HL-60/S4 (cell line): ENCODE results near the gene ZNRF1.

ENCODE experiments used
- in situ Hi-C: fragments of 300-500 bp; cut with MboI; formaldehyde crosslinking; loops from 2 replicates; pipeline ENCODE4 v1.14.3; 2022; ENCODE audit warnings: low sequenced_read_pairs

Gene ZNRF1

GRCh38 chr16:75053791-75054555 lies 55.1 kb downstream of the ZNRF1 start:
- in situ Hi-C loops: no loop called here

- in situ Hi-C loops: no loop called here
Observed at GRCh38 chr16:75054556-75054947, 55.7 kb downstream of the ZNRF1 start.

GRCh38 chr16:75058806-75059205 lies 60.0 kb downstream of the ZNRF1 start:
- in situ Hi-C loops: no loop called here

- in situ Hi-C loops: no loop called here
Observed at GRCh38 chr16:75059411-75059810, 60.6 kb downstream of the ZNRF1 start.

GRCh38 chr16:75060723-75061122 lies 61.9 kb downstream of the ZNRF1 start:
- in situ Hi-C loops: no loop called here

- in situ Hi-C loops: no loop called here
Observed at GRCh38 chr16:75061669-75062068, 62.8 kb downstream of the ZNRF1 start.

GRCh38 chr16:75062135-75062975 lies 63.5 kb downstream of the ZNRF1 start:
- in situ Hi-C loops: no loop called here

GRCh38 chr16:75062976-75063346 lies 64.1 kb downstream of the ZNRF1 start:
- in situ Hi-C loops: no loop called here

GRCh38 chr16:75063549-75064088 lies 64.8 kb downstream of the ZNRF1 start:
- in situ Hi-C loops: no loop called here

GRCh38 chr16:75064403-75065148 lies 65.8 kb downstream of the ZNRF1 start:
- in situ Hi-C loops: no loop called here

GRCh38 chr16:75065149-75065505 lies 66.3 kb downstream of the ZNRF1 start:
- in situ Hi-C loops: no loop called here

GRCh38 chr16:75065521-75066149 lies 66.8 kb downstream of the ZNRF1 start:
- in situ Hi-C loops: no loop called here

- in situ Hi-C loops: no loop called here
Observed at GRCh38 chr16:75066861-75067447, 68.1 kb downstream of the ZNRF1 start.

GRCh38 chr16:75068085-75069031 lies 69.5 kb downstream of the ZNRF1 start:
- in situ Hi-C loops: no loop called here

GRCh38 chr16:75070012-75070841 lies 71.4 kb downstream of the ZNRF1 start:
- in situ Hi-C loops: no loop called here

- in situ Hi-C loops: no loop called here
Observed at GRCh38 chr16:75071621-75072020, 72.8 kb downstream of the ZNRF1 start.

- in situ Hi-C loops: no loop called here
Observed at GRCh38 chr16:75072239-75072947, 73.6 kb downstream of the ZNRF1 start.
